Measurements from ENCODE around the gene MLH3. TPM values are rescaled to one million over a fixed set of nuclear protein-coding genes. Genes with fewer than 3 reads are reported as not detected.
"Not testable (repeated sequence)": the region's sequence is repeated elsewhere in the genome, so short reads cannot be mapped to it uniquely, and the experiment has no call there.

MLH3 gene
- total RNA-seq, 1 donor, result 36.9 TPM

DNA sequence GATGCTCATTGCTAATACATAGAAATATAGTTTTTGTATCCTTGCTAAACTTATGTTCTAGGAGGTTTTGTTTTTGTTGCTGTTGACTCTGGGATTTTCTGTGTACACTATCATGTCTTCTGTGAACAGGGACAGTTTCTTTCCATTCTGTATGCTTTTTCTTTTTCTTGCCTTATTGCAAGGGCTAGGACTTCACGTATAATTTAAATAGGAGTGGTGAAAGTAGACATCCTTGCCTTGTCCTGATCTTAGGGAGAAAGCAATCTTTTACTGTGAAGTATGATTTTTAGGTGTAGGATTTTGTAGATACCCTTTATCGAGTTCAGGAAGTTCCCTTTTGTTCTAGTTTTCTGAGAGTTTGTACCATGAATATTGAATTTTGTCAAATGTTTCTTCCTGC, 50.0 kb downstream of the MLH3 start:
- Histone ChIP-seq H3K27me3 (ENCODE audit: insufficient read depth, low read length) (no peaks in the 10 kb centered on the region), H3K9me3 (ENCODE audit: low read depth, low read length) (no peaks in the 10 kb centered on the region)

DNA sequence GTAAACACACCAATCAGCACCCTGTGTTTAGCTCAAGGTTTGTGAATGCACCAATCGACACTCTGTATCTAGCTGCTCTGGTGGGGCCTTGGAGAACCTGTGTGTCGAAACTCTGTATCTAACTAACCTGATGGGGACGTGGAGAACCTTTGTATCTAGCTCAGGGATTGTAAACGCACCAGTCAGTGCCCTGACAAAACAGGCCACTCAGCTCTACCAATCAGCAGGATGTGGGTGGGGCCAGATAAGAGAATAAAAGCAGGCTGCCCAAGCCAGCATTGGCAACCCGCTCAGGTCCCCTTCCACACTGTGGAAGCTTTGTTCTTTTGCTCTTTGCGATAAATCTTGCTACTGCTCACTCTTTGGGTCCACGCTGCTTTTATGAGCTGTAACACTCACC, 55.5 kb downstream of the MLH3 start:
- not testable (repeated sequence) for H3K9me3 ChIP-seq (ENCODE audit: low read depth, low read length); H3K4me3 ChIP-seq (ENCODE audit: low read length)

More for the DNA sequence above, 50.0 kb downstream of the MLH3 start:
- Histone ChIP-seq H3K4me1 (ENCODE audit: insufficient read depth, low read length) (peaks cover 31% of the 10 kb centered on the region), H3K4me3 (ENCODE audit: low read length) (no peak overlapping the region)

DNA sequence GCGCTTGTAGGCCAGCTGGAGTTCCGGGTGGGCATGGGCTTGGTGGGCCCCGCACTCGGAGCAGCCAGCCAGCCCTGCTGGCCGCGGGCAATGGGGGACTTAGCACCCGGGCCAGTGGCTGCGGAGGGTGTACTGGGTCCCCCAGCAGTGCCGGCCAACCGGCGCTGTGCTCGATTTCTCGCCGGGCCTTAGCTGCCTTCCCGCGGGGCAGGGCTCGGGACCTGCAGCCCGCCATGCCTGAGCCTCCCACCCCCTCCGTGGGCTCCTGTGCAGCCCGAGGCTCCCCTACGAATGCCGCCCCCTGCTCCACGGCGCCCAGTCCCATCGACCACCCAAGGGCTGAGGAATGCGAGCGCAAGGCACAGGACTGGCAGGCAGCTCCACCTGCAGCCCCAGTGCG, 57.1 kb downstream of the MLH3 start:
- not testable (repeated sequence) for H3K9me3 ChIP-seq (ENCODE audit: low read depth, low read length); H3K27me3 ChIP-seq (ENCODE audit: insufficient read depth, low read length); H3K4me1 ChIP-seq (ENCODE audit: insufficient read depth, low read length); H3K4me3 ChIP-seq (ENCODE audit: low read length)

More for the DNA sequence above, 55.5 kb downstream of the MLH3 start:
- not testable (repeated sequence) for H3K27me3 ChIP-seq (ENCODE audit: insufficient read depth, low read length); H3K4me1 ChIP-seq (ENCODE audit: insufficient read depth, low read length)

GRCh38 chr14:74988993-74989392, 62.3 kb downstream of the MLH3 start:
- Histone ChIP-seq H3K27me3 (ENCODE audit: insufficient read depth, low read length) (no peaks in the 10 kb centered on the region), H3K9me3 (ENCODE audit: low read depth, low read length) (no peaks in the 10 kb centered on the region), H3K4me1 (ENCODE audit: insufficient read depth, low read length) (peaks cover 7% of the 10 kb centered on the region), H3K4me3 (ENCODE audit: low read length) (no peak overlapping the region)

- H3K9me3 ChIP-seq (ENCODE audit: low read depth, low read length), result no peaks in the 10 kb centered on the region
- H3K27me3 ChIP-seq (ENCODE audit: insufficient read depth, low read length), result no peaks in the 10 kb centered on the region
- H3K4me3 ChIP-seq (ENCODE audit: low read length), result no peak overlapping the region
- H3K4me1 ChIP-seq (ENCODE audit: insufficient read depth, low read length), result peaks cover 7% of the 10 kb centered on the region
These were observed 63.1 kb downstream of the MLH3 start for GRCh38 chr14:74988131-74988530.

- Histone ChIP-seq H3K27me3 (ENCODE audit: insufficient read depth, low read length) (no peaks in the 10 kb centered on the region), H3K9me3 (ENCODE audit: low read depth, low read length) (no peaks in the 10 kb centered on the region), H3K4me3 (ENCODE audit: low read length) (no peak overlapping the region), H3K4me1 (ENCODE audit: insufficient read depth, low read length) (peaks cover 7% of the 10 kb centered on the region)
These were observed 65.5 kb downstream of the MLH3 start for GRCh38 chr14:74985806-74986205.

GRCh38 chr14:74985028-74985310, 66.3 kb downstream of the MLH3 start:
- Histone ChIP-seq H3K27me3 (ENCODE audit: insufficient read depth, low read length) (no peaks in the 10 kb centered on the region), H3K4me3 (ENCODE audit: low read length) (no peak overlapping the region), H3K9me3 (ENCODE audit: low read depth, low read length) (no peaks in the 10 kb centered on the region), H3K4me1 (ENCODE audit: insufficient read depth, low read length) (peaks cover 4% of the 10 kb centered on the region)

DNA sequence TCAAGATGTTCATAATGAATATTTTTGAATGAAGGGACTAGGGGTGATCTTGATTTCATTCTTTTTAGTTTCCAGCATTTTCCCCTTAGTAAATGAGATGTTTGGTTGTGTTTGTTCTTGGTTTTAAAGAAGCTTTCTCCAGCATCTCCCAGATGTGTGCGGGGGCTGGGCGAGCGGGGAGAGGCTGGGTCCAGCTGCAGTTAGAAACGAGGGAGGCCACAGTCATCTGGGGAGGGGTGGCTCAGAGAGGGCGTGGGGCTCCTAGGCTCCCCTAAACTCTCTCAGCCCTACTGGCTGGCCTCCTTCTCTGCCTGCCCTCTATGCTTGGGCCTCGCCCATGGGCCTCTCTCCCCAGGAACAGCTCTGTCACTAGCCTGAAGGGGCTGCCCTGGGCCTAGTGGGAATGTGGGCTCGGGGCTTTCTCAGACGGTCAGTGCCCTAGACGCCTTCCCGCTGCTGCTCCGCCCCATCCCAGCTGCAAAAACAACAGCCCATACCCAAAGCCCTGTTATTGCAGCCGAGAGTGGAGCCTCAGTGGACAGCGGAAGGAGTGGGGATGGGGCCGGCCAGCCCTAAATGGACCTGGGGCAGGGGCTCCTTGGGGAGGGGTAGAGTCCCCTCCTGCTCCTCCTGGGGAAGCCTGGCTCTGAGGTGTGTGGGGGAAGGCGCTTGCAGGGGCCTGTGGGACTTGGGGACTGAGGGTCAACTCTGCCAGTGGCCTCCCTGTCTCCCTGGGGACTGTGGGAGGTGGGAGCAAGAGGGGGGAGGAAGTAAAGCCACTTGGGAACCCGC, 66.8 kb downstream of the MLH3 start:
- Histone ChIP-seq H3K4me1 (ENCODE audit: insufficient read depth, low read length) (no peaks in the 10 kb centered on the region), H3K9me3 (ENCODE audit: low read depth, low read length) (no peaks in the 10 kb centered on the region), H3K4me3 (ENCODE audit: low read length) (no peak overlapping the region), H3K27me3 (ENCODE audit: insufficient read depth, low read length) (no peaks in the 10 kb centered on the region)

DNA sequence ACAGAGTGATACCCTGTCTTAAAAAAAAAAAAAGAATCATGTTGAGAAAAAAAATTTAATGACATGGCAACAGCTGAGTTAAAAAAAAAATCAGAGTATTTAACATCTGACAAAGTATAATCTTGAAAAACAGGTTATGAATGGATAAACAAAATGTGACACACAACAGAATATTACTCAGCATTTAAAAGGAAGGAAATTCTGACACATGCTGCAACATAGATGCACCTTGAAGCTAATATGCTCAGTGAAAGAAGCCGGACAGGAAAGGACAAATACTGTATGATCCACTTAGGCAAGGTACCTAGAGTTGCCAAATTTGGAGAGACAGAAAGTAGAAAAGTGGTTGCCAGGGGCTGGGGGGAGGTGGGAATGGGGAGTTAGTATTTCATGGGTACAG, 67.9 kb downstream of the MLH3 start:
- Histone ChIP-seq H3K9me3 (ENCODE audit: low read depth, low read length) (no peaks in the 10 kb centered on the region), H3K4me3 (ENCODE audit: low read length) (no peak overlapping the region), H3K4me1 (ENCODE audit: insufficient read depth, low read length) (no peaks in the 10 kb centered on the region), H3K27me3 (ENCODE audit: insufficient read depth, low read length) (no peaks in the 10 kb centered on the region)

GRCh38 chr14:74982661-74983060, 68.6 kb downstream of the MLH3 start:
- Histone ChIP-seq H3K4me3 (ENCODE audit: low read length) (no peak overlapping the region), H3K27me3 (ENCODE audit: insufficient read depth, low read length) (no peaks in the 10 kb centered on the region), H3K9me3 (ENCODE audit: low read depth, low read length) (no peaks in the 10 kb centered on the region), H3K4me1 (ENCODE audit: insufficient read depth, low read length) (no peaks in the 10 kb centered on the region)

- Histone ChIP-seq H3K4me1 (ENCODE audit: insufficient read depth, low read length) (no peaks in the 10 kb centered on the region), H3K27me3 (ENCODE audit: insufficient read depth, low read length) (no peaks in the 10 kb centered on the region), H3K4me3 (ENCODE audit: low read length) (no peak overlapping the region), H3K9me3 (ENCODE audit: low read depth, low read length) (no peaks in the 10 kb centered on the region)
These were observed 69.4 kb downstream of the MLH3 start for GRCh38 chr14:74981833-74982232.

DNA sequence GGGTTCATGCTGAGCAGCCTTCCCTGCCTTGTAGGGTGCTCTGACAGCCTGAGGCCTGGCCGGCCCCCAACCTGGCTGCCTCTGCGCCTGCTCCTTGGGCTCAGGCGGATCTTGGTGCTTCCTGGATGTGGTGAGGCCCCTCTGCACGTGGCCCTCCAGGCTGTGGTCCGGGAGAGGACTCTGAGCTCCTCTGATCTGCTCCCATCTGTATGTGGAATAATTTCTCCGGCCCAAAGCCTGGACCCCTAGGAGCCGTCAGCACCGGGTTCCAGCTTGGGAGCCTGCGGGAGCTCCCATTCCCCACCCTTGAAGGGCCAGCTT, 69.8 kb downstream of the MLH3 start:
- Histone ChIP-seq H3K27me3 (ENCODE audit: insufficient read depth, low read length) (no peaks in the 10 kb centered on the region), H3K4me3 (ENCODE audit: low read length) (no peak overlapping the region), H3K9me3 (ENCODE audit: low read depth, low read length) (no peaks in the 10 kb centered on the region), H3K4me1 (ENCODE audit: insufficient read depth, low read length) (no peaks in the 10 kb centered on the region)

DNA sequence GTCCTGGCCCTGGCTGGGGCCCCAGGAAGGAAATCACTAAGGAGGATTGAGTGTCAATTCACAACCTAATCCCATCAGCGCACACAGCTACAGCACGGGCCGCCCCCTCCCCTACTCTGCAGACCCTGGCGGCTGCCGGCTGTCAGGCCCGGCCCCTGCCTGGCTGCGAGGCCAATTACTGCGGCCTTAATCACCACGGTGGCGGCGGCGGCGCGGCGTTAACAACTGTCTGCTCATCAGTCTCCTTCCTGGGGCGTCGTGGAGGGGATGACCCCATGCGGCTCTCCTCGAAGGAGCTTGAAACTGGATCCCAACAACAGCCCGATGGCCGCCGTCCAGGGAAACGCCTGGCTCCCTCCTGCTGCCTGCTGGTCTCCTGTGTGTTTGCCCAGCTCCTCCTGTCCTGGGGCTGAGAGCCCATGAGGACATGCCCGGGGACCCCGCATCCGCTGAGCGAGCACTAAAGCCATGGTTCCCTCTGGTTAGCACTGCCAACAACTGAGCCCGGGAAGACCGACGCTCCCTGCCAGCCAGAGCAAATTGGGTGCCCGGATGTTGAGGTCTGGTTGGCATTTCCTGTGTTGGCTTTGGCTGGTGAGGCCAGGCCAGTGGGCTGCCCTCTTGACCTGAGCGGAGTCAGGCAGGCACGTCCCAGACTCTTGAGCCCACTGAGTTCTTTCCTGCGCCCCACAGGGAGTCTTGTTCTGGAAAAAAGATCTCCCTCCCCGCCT, 70.4 kb downstream of the MLH3 start:
- Histone ChIP-seq H3K9me3 (ENCODE audit: low read depth, low read length) (no peaks in the 10 kb centered on the region), H3K4me1 (ENCODE audit: insufficient read depth, low read length) (no peaks in the 10 kb centered on the region), H3K4me3 (ENCODE audit: low read length) (no peak overlapping the region), H3K27me3 (ENCODE audit: insufficient read depth, low read length) (no peaks in the 10 kb centered on the region)

DNA sequence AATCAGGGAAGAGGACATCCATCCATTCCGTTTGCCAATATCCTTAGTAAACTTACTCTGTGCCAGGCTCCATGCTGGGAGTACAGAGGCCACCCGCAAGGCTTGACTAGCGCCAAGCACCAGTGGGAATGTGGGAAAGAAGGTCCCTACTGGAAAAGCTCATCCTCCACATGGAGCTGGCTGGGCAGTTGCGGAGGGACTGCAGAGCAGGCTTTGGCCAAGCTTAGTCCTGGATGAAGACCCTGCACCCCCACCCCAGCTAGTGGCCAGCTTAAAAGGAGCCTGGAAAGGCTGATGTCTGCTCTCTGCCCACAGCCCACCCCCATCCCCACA, 70.9 kb downstream of the MLH3 start:
- no peaks in the 10 kb centered on the region for H3K27me3 ChIP-seq (ENCODE audit: insufficient read depth, low read length)
- no peaks in the 10 kb centered on the region for H3K4me1 ChIP-seq (ENCODE audit: insufficient read depth, low read length)
- no peak overlapping the region for H3K4me3 ChIP-seq (ENCODE audit: low read length)
- H3K9me3 ChIP-seq (ENCODE audit: low read depth, low read length), result no peaks in the 10 kb centered on the region

GRCh38 chr14:74979442-74980397, 71.5 kb downstream of the MLH3 start:
- Histone ChIP-seq H3K4me1 (ENCODE audit: insufficient read depth, low read length) (no peaks in the 10 kb centered on the region), H3K27me3 (ENCODE audit: insufficient read depth, low read length) (no peaks in the 10 kb centered on the region)

More at GRCh38 chr14:74979442-74980397, 71.5 kb downstream of the MLH3 start:
- Histone ChIP-seq H3K4me3 (ENCODE audit: low read length) (no peak overlapping the region), H3K9me3 (ENCODE audit: low read depth, low read length) (no peaks in the 10 kb centered on the region)
